GM21825 (cell line): Measurements from ENCODE around the gene CAMKMT.

Experiments used
- ATAC-seq: cut with Tn5 transposase; IDR thresholded peaks from one replicate; pipeline ENCODE4 v1.9.1; 2021; ENCODE audit warnings: mild to moderate bottlenecking, moderate library complexity; ENCODE audit not compliant: unreplicated experiment

Gene CAMKMT

GRCh38 chr2:44638649-44639048 lies 276.9 kb downstream of the CAMKMT start:
- no peak for ATAC-seq

GRCh38 chr2:44639399-44639798 lies 277.7 kb downstream of the CAMKMT start:
- no peak for ATAC-seq

DNA sequence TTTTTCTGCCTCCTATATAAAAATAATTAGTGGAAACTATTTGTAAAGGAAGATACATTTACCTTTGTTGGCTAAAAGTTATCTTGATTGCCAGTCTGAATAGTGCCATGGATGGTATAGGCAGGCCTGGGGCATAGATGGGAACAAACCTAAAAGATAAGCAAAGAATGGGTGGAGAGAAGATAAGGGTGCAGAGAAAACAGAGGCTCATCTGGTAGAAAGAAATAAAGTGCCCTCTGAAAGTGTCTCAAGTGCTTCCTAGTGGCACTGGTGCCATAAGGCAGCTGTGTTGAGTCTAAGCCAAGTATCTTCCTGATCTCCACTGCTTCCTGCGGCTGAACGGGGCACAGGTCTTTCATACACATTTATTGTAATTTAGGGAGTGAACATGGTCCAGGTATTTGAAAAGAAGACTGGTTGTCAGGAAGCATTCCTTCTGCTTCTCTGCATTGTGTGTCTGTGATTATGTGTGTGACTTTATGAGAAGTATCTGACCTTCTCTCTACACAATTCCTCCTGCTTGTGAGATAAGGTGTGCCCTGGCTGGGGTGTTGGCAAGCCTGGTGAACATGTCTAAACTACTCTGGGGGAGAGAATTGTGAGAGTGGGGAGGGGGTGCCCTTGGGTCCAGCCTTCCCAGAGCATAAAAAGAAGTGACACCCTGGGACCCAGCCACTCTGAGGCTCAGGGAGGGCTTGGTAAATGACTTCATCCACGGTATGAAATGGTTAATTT lies 280.5 kb downstream of the CAMKMT start:
- no peak for ATAC-seq

- ATAC-seq: no peak
These were observed 284.2 kb downstream of the CAMKMT start for GRCh38 chr2:44645937-44646336.

DNA sequence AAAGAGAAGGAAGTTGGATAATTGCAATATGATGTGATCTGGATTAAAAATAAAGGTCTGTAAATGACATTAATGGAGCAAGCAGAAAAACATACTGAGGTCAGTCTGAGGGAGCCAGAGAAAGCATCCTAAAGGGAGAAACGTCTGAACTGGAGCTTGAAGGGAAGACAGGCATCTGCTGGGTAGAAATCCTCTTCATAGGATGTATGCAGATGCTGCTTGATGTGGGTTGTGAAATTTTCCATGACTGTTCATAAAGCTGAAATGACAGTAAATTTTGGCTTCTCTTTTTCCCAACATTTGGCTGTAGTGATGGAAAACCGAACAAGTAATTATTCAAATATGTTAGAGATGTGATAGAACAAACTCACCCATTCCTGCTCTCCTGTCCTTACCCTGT lies 287.6 kb downstream of the CAMKMT start:
- no peak for ATAC-seq

GRCh38 chr2:44650796-44651195 lies 289.0 kb downstream of the CAMKMT start:
- no peak for ATAC-seq

DNA sequence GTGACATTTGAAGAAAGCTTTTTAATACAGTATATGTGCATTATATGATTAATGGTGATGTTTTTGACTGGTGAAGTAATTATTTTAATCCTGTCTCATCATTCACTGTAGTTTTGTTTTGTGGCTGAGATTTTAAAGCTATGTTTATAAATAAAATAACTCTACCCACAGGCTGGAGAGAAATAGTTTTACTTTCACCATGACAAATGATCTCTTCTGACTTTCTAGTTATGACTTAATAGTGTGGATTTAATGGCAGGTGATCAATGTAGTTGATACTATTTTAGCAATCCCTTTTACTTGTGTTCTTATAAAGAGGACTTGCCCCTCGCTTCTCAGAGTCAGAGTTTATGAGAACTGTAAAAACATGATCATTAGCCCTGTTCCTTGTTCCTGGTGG lies 290.2 kb downstream of the CAMKMT start:
- ATAC-seq: no peak

DNA sequence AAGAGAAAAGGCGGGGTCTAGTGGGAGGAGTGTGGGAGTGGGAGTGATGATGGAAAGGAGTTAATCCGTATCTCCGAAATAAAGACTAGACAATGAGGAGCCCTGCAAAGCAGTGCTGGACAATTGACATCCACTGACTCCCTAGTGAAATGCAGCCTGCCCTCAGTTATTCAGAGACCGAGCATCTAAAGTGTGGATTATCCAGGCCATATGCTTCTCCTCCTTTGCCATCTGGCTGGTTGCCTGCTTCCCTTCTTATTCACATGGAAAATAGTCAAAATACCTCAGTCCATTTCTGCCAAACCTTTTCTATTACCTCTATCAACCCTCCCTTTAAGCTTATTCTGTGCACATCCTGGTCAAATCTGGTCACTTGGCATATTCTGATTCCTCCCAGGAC lies 291.0 kb downstream of the CAMKMT start:
- no peak for ATAC-seq

GRCh38 chr2:44655401-44655864 lies 293.7 kb downstream of the CAMKMT start:
- no peak for ATAC-seq

GRCh38 chr2:44656460-44656859 lies 294.7 kb downstream of the CAMKMT start:
- no peak for ATAC-seq

DNA sequence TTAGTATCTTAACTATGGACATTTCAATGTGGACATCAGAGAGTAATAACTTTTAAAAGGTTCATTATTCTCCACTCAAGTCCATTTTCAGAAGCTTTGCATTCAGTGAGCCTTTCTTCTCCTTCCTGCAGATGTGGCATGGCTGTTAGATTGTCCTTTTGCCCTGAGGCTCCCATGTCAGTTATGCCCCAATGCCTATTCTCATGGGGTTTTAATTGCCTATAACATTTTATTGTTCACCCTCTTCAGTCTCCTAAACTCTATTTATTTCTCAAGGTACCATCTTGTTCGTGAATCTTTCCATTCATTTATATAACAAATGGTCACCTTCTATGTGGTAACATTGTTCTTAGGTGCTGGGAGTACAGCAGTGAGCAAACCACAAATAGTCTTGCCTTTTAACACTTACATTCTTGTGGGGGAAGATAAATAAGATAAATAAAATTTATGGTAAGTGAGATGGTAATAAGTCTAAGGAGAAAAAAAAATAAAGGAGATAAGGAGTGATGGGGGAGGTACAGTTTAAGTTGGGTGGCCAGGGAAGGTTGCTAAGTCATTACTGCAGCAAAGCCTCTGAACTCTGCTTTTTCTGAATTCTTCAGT lies 301.8 kb downstream of the CAMKMT start:
- no peak for ATAC-seq

- ATAC-seq: no peak
These were observed 306.6 kb downstream of the CAMKMT start for GRCh38 chr2:44668336-44668735.

DNA sequence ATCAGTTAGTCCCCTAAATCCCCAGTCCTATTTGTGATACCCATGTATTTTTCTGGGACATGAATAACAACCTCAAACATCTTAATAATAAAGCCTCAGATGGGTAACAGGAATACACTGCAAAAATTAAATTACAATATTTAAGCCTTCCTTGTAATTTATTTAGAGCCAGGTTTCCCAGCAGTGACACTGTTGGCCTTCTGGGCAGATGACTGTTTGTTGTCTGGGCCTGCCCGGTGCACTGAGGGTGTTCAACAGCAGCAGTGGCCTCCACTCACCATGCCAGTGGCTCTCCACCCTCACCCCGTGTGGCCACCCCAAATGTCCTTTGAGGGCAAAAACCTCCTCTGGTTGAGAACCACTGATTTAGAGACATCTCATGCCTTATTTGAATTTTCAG lies 309.5 kb downstream of the CAMKMT start:
- no peak for ATAC-seq

- no peak for ATAC-seq
These were observed 310.2 kb downstream of the CAMKMT start for GRCh38 chr2:44671916-44672315.

GRCh38 chr2:44672431-44672830 lies 310.7 kb downstream of the CAMKMT start:
- ATAC-seq: no peak

DNA sequence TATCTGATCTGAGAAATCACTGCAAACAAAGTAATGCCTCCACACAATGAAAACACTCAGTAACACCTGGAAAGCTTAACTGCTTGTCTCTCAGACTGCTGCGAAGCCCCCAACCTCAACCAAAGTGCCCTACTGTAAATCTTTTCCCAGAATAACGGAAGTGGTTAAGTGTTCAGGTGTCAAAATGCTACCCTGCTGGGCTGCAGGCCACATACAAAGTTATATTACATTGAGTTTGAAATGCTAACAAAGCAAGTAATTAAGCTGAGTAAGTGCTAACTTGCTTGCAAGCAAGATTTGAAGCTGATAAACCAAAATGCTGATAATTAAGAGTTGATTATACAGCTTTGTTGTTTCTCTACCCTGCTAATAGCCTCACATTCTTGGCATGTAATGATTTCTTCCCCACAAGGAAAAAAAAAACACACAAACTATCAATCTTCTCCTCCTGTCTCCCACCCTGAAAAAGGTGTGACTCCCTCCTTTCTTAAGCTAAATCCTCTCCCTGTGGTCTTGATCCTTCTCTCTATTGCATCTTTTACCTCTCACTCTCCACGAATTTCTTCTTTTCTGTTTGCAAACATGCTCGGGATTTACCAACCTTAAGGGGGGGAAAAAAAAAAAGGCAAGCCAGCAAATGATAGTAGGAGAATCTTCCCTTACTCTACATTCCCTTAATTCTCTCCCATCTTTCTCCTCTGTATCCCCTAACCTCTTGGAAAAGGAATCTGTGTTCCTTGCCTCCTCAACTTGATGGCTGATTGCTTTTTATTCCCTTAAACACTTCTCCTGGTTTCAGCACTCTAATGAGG lies 312.9 kb downstream of the CAMKMT start:
- ATAC-seq: no peak

DNA sequence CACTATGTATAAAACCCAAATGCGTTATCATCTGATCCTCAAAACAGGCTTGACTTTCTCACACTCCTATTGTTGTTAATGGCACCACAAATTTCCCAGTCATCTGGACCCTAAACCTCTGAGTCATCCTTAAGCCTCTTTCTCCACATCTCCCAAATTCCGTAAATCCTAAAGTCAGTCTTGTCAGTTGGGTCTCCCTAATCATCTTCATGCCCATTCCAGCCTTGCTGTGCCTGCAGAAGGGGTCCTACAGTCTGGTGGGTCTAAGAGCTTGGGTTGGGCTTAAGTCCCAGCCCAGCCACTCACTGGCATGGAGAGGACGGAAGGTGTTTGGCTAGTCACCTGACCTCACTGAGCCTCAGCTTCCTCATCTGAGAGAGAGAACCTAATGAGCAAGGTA lies 314.6 kb downstream of the CAMKMT start:
- no peak for ATAC-seq

GRCh38 chr2:44679584-44679983 lies 317.8 kb downstream of the CAMKMT start:
- no peak for ATAC-seq

GRCh38 chr2:44679990-44680389 lies 318.2 kb downstream of the CAMKMT start:
- no peak for ATAC-seq

- no peak for ATAC-seq
These were observed 318.8 kb downstream of the CAMKMT start for GRCh38 chr2:44680424-44680971.

DNA sequence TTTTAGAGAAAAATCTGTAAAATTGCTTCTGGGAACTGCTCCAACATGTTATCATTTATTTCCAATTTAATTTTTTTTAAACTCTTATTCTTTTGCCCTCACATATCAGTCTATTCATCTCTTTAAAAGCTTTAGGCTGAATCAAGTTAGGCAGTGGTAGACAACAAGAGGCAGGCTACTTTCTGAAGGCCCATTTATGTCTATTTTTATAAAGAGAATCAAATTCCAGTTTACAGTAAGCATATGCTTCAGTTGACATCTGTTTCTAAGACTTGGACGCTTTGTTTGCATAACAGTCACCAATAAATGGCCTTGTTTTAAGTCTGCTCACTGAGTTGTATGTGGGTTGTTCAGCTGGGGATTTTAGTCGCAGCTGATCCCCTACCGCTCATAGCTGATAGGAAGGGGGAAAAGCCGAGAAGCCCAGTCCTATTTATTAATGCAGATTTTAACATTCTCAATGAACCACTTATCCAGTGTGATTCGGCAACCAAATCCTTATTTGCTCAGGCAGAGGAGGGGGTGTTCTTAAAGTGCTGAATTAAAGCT lies 319.3 kb downstream of the CAMKMT start:
- ATAC-seq: no peak
